Right lung (tissue), 5 donors: ENCODE measurements around the gene RAP1GAP2. TPM values are rescaled to one million over a fixed set of nuclear protein-coding genes. Genes with fewer than 3 reads are reported as not detected.
"Not testable (repeated sequence)": the region's sequence is repeated elsewhere in the genome, so short reads cannot be mapped to it uniquely, and the experiment has no call there.

Experiments
- DNase-seq, 2 donors: peaks; one replicate each; pipeline ENCODE4 v3.0.0-alpha.2; 2013
- polyA plus RNA-seq, 5 donors: library from polyadenylated mRNA; unstranded; fragments of 120-200 nt; gene quantifications; one replicate each; pipeline versions ENCODE4 v1.2.1 to v1.2.3, GENCODE V29; 2013; ENCODE audit warnings: inconsistent platforms in 1 of 5, low replicate concordance in 1 of 5; ENCODE audit not compliant: insufficient read length in 5 of 5, insufficient read depth in 1 of 5

RAP1GAP2 gene
- polyA plus RNA-seq, 5 donors: 7.3 to 10.7 (median 8.7) TPM

DNA sequence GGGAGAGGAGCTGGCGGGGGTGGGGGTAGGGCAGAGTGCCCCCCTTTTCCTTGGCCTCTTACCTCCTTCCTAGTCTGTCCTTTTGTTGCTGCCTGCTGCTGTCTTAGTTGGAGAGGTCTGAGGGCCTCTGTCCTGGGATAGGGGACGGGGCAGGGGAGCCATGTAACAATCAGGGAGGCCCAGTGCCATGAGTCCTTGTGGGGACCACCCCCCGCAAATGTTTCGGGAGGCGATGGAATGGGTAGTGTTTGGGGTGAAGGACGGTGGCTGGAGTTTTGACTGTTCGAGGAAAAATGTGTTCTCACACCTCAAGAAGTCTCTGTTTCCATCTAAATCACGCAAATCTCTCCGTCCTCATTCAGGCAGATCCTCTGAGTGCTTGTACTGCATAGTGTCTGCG is 168.1 kb downstream of the RAP1GAP2 start:
- DNase-seq: no peak

DNA sequence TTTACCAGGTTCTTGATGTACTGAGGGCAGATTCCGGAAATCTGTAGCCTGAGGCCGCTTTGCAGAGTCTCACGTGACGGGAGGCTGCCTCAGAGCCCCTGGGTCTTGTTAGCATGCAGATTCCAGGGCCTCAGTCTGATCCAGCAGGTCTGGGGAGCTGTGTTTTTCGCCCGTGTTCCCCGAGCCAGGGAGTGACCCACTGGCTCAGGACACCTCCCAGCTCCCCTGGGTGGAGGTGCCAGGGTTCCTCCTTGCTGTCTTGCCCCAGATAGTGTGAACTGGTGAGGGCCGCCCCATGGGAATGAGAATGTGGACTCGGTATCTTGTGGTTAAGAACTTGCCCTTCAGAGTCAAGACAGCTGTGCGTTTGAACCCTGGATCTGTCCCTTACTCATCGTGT is 168.6 kb downstream of the RAP1GAP2 start:
- no peak for DNase-seq

DNA sequence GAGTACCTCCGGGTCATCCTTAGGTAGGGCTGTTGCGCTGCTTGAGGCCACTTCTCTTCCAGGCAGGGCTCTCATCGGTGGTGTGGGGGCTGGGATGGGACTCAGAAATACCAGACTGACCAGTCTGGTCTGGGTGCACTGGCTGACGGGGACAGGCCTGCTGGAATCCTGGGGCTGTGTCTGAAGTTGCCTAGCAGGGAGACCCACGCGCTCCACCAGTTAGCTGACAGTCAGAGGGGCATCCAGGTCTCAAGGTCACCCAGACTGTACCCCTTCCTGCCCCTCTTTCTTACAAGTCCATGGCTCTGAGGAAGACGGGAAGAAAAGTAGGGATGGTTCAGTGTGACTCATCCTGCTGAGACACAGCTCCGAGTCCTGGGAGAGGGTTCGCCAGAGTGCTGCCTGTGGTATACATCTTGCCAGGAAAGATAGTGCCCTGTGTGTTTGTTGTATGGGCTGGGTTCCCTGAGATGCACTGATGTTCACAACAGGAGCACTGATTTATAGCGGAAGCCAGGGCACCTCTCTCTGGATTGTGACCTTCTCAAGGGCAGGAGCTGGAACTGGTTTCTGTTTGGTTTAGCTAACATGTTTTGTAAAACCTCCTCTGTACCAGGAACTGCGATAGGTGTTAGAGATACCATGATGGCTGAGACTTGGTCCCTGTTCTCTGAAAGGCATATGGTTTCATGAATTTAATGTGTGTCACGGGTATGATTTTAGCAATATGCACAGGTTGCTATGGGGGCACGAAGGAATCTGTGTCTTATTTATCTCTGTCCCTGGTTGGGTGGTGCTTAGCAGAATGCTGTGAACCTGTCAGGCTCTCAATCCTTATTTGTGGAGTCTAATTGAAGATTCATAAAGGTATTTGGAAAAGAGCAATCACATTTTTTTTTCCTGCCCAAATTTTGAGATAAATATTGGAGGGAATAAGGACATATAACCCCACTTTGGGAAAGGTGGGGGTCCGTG is 169.7 kb downstream of the RAP1GAP2 start:
- DNase-seq: no peak

DNA sequence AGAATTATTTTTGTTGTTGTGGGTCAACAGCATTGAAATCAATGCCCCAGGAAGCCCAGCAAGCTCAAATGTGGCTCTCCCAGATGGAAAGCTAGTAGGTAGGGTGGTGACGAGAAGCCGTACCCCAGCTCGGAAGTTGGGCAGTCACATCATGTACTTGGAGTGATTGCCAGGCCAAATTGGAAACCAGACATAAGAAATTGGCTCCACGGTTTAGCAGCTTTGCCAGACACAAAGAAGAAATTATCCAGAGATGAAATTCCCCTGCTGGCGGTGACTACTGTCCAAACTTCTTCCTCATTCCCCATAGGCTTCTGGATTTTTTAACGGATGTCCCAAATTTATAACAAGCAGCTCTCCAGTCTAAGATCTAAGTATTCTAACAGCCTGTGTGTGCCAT is 171.3 kb downstream of the RAP1GAP2 start:
- DNase-seq: no peak

DNA sequence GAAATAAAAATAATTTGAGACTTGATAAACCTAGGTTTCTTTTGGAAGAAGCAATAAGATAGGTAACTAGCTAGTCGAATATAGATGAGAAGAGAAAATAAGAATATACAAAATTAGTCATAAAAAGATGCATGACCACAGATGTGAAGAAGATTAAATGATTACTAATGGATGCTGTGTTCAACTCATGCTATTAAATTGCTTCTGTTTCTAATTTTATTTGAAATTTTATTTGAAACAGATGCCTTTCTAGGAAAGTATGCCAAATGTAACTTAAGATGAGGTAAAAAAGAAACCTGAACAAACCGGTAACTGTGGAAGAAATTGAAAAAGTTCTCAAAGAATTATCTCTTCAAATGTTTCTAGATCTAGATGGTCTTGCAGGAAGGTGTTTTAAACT is 175.6 kb downstream of the RAP1GAP2 start:
- DNase-seq: no peak

DNA sequence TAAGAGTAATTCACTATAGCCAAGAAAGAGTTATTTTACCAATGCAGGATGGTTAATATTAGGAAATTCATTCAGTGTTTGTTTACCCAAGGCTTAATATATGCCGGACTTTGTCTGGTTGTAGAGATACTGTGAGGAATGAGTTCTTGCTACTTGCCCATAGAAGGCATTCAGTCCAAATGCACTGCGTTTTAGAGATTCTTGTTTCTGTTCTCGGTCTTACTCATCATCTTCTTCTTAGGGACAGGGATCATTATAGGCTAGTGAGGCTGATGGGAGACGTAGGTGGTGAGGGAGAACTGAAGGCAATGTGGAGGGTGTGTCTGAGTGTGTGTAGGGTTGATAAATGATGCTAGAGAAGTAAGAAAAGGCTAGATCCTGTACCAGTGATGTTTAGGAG is 176.5 kb downstream of the RAP1GAP2 start:
- no peak for DNase-seq

DNA sequence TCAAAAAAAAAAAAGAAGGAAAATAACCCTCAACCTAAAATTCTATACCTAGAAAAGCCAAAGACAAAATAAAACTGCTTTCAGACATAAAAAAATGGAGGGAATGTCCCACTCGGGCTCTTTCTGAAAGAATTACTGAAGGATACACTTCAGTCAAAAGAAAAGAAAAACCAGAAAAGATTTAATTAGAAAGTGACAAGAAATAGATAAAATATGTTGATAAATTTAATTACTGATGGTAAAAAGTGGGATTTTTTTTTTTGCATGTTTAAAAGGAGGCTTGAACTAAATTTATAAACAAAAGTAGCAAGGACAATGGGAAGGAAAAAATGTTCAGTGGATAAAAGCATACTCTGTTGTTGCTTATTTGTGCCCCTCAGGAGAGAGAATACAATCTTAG is 178.1 kb downstream of the RAP1GAP2 start:
- no peak for DNase-seq

DNA sequence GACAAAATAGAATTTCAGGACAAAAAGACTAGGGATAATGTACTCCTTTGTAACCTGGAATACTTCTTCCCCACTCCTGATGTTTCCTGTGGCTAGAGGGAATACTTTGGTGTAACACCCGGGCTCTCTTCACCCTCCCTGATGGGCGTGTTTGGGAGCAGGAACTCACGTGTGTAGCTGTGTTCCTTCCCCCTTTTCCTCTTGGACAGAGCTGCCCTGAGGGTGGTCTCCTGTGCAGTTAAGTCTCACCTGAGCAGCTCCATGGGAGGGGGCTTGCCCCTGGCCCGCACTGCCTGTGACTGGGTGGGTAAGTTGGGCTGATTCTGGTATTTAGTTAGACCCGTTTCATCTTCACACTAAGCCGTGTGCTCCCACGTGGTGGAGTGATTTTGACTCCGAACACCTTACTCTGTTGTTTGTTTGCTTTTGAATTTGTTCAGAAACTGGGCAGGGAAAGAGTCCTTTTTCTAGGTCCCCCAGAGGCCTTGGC is 179.3 kb downstream of the RAP1GAP2 start:
- DNase-seq: no peak

DNA sequence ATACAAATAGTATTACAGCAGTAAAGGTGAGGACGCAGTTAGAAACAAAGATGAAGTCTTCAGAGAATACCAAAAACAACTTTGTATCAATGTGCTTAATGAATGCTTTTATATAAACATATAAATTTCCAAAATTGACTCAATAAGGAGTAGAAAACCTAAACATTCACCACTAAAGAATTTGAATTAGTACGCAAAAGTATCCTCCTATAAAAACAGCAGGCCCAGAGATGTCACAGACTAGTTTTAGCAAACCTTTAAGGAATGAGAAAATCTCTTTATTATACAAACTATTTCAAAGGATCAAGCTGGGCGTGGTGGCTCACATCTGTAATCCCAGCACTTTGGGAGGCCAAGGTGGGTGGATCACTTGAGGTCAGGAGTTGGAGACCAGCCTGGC is 180.9 kb downstream of the RAP1GAP2 start:
- no peak for DNase-seq

DNA sequence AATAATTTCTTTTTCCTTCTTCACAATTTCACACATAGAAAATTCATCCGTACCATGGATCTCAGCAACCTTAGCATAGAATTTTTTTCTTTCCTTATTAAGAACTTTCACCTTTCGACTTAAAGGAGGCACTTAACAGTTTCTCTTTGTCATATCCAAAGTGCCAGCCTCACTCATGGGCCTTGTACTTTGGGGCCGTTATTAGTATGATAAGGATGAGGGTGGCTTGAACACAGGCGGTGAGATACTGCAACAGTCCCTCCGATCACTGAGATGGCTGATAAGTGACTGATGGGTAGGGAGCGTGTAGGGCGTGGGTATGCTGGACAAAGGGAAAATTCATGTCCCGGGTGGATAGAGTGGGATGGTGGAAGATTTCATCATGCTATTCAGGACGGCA is 181.9 kb downstream of the RAP1GAP2 start:
- DNase-seq: no peak

DNA sequence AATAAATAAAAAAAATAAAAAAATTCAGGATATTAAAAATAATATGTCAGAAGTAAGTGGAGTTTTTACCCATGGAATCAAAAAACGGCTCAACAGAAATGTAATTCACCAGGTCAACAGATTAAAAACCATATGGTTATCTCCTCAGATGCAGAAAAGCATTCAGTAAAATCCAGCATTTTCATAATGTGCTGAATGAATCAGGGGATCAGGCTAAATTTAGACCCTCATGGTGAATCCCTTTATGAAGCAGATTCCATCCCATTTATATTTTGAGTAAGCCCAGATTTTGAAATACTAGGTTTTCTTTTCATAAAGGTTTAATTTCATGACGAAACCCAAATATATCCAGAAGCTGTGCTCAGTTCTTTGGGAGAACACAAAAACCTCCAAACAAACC is 182.8 kb downstream of the RAP1GAP2 start:
- DNase-seq: no peak

DNA sequence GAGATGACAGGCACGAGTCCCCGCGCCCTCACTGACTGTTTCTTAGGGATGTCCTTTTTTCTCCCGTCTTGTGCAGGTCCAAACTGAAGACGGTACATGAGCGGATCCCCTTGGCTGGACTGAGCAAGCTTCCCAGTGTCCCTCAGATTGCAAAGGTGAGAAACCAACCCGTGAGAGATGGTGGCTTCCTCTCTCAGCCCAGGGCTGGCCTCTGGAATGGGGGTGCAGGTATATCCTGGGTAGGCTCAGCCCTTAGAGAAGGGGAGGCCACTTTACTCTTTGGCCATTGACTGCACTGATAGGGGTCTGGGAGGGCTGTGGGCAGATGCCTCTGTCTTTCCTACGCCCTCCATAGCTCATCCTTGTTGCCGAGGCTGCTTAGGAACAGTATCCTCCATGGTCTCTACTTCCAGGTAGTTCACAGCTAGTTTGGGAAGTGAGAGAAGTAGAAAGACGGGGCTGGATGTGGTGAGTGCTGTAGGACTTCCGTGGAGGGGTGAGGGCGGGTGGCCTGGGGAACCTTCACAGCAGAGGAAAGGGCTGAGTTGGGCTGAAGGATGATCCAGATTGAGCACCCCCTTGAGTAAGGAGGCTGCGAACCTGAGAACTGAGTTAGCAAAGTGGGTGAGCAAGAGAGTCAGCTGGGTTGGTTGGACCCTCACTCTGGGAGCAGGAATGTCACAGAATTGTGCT is 184.1 kb downstream of the RAP1GAP2 start:
- no peak for DNase-seq

DNA sequence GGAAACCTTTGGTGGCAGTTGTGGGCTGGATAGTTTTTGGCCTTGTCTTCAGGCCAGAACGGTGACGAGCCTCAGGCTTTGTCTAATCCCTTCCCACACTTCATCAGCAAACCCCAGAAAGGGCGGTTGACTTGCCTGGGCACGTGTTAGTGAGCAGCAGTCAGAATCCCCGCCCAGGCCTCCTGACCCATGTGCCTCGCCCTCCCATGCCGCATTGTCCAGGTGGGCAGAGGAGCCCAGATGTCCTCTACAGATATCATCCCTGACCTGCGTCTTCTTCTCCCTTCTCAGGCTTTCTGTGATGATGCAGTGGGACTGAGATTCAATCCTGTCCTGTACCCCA is 184.6 kb downstream of the RAP1GAP2 start:
- no peak for DNase-seq

DNA sequence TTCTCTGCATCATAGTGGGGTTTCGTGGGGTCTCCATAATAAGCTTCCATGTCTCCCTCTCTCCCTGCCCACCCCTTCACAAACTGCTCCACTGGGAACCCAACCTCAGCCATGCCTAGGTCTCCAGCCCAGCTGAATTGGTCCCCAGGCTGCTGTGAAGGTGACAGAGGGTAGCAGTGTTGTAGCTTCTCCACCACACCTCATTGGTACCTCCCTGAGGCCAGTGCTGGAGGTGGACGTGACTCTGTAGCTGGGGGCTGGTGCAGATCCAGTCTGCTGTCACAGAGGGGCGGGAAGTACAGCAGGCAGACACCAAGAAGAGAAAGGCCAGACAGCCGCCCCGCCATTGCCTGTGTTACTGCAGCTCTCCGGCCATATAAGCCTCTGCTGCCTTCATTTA is 185.1 kb downstream of the RAP1GAP2 start:
- DNase-seq: no peak

DNA sequence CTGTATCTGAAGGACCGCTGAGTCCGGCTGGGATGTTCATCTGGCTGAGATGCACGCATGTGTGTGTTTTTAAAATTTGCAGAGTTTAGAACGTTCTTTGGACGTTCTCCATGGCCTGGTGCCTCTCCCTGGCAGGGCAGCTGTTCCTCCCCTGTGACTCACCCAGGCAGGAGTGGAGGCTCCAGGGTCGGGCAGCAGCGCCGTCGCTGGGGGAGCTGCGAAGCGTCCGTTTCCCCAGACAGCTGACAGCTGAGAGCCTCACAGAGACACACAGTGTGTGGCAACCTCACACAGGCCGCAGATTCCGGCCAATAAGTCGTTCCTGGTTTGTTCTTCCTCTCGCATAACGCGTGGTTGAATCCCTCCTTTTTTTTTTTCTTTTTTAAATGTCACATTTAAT is 186.6 kb downstream of the RAP1GAP2 start:
- peak; percentile 85 to 89 for DNase-seq

DNA sequence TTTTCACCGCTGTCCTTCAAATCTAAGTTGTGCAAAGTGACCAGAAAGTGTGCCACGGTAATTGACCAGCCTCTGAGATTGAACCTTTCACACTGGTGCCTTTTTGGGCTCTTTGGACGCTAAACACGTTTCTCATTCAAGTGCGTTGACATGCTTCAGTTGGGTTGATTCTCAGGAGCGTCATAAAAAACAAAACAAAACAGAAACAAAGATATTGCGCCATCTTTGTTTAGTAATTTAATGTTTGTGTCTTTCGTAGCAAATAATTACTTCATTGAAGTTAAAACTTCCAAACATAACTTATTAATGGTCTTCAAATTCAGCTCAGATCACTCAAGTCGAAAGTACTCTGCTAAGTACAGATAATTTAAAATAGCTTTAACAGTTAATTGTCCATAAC is 187.0 kb downstream of the RAP1GAP2 start:
- no peak for DNase-seq

DNA sequence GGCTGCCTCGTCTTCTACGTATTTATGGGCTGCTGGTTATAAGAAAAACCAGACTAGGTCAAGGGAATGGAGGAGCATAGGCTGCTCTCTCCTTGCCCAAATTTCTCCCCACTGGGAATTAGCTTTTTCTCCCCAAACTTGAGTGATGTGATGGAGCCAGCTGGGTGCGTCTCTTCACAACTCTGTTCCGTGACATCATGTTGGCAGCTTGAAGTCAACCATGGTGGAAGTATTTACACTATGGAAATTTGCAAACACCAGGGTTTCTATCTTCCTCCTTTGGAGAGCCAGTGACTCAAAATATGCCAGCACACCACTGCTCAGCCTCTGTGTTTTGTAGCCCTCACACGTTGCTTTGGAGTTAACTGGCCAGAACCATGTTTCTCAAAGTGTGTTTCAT is 189.1 kb downstream of the RAP1GAP2 start:
- no peak for DNase-seq

DNA sequence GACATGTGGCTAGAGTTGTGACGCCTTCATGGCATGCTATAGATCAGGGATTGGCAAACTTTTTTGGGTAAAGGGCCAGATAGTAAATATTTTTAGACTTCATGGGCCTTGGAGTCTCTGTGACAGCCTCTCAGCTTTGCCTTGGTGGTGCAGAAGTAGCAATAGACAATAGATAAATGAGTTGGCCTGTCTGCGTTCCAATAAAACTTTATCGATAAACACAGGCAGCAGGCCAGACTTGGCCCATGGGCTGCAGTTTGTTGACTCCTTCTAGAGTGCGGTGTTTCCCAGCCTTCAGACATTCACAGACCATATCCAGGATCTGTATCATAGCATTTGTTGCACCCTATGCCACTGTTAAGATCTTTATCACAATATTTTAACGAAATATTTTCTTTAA is 190.7 kb downstream of the RAP1GAP2 start:
- no peak for DNase-seq

DNA sequence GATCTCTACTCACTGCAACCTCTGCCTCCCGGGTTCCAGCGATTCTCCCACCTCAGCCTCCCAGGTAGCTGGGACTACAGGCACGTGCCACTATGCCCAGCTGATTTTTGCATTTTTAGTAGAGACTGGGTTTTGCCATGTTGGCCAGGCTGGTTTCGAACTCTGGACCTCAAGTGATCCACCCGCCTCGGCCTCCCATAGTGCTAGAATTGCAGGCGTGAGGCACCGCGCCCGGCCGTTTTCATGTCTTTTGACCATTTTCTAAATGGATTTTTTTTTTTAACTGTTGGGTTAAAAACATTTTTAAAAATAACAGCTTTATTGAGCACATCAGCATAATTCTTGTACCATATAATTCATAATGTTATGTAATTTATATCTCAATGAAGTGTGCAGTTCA is 193.2 kb downstream of the RAP1GAP2 start:
- DNase-seq: not testable (repeated sequence)

DNA sequence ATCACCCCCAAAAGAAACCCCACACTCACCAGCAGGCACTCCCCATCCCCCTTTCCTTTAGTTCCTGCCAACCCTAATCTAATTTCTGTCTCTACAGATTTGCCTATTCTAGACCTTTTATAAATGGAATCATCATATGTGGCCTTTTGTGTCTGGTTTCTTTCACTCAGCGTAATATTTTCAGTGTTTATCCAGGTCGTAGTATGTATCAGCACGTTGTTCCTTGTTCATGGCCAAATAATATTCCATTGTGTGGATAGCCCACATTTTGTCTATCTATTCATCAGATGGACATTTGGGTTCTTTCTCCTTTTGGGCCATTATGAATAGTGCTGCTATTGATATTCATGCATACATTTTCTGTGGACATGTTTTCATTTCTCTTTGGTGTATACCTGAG is 193.6 kb downstream of the RAP1GAP2 start:
- DNase-seq: no peak

DNA sequence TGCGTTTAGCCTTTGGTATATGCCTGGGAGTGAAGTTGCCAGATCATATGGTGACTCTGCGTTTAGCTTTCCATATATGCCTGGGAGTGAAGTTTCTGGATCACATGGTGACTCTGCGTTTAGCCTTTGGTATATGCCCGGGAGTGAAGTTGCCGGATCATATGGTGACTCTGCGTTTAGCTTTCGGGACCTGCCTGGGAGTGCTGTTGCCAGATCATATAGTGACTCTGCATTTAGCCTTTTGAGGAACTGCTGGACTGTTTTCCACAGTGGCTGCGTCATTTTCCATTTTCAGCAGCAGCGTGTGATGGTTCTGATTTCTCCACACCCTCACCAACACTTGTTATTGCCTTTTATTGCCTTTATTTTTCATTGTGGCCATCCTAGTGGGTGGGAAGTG is 194.2 kb downstream of the RAP1GAP2 start:
- no peak for DNase-seq

DNA sequence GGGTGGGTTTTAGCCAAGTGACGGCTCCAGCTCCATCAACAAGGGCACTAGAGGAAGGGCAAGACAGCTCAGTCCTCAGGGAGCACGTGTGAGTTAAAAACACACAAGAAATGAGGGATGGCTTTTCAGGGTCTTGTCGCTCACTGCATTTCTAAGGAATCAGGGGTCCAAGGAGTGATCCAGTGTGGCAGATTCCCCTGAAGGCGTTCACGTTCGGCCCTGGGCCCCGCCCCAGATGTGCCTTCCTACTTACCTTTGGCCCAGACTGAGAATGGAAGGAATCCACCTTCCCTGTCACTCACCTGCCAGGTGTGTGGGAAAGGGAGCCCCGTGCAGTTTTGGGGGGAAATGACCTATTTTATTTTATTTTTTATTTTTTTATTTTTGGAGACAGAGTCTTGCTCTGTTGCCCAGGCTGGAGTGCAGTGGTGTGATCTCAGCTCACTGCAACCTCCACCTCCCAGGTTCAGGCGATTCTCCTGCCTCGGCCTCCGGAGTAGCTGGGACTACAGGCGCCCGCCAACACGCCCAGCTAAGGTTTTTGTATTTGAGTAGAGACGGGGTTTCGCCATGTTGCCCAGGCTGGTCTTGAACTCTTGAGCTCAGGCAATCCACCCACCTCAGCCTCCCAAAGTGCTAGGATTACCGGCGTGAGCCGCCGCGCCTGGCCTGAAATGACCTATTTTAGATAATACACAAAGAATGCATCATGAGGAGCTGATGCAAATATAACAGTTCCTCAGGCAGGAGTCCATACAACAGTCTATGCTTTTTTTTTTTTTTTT is 195.3 kb downstream of the RAP1GAP2 start:
- not testable (repeated sequence) for DNase-seq
